ENCODE data around the gene BRDT. TPM values are rescaled to one million over a fixed set of nuclear protein-coding genes. Genes with fewer than 3 reads are reported as not detected.

Gene BRDT
- total RNA-seq, 4 donors from 2014 or later: not detected

GRCh38 chr1:91958926-91959325 lies 9.7 kb downstream of the BRDT start:
- DNase-seq (ENCODE audit: low spot score in 2 of 2): no peak
- WGBS, 2 donors: 83 to 89% methylated on average over 5 of the region's 5 CpGs
- TF ChIP-seq POLR2A (IDR thresholded peaks at IDR 0.05): no peak
- TF ChIP-seq, protein P1, sequence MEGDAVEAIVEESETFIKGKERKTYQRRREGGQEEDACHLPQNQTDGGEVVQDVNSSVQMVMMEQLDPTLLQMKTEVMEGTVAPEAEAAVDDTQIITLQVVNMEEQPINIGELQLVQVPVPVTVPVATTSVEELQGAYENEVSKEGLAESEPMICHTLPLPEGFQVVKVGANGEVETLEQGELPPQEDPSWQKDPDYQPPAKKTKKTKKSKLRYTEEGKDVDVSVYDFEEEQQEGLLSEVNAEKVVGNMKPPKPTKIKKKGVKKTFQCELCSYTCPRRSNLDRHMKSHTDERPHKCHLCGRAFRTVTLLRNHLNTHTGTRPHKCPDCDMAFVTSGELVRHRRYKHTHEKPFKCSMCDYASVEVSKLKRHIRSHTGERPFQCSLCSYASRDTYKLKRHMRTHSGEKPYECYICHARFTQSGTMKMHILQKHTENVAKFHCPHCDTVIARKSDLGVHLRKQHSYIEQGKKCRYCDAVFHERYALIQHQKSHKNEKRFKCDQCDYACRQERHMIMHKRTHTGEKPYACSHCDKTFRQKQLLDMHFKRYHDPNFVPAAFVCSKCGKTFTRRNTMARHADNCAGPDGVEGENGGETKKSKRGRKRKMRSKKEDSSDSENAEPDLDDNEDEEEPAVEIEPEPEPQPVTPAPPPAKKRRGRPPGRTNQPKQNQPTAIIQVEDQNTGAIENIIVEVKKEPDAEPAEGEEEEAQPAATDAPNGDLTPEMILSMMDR (IDR thresholded peaks at IDR 0.05): no peak
- intact Hi-C loops (cut with DNase I; ENCODE audit: low total_unique reads): no loop called here
- H3K4me3 ChIP-seq (ENCODE audit: low read depth, poor library complexity, severe bottlenecking): no peak overlapping the region

DNA sequence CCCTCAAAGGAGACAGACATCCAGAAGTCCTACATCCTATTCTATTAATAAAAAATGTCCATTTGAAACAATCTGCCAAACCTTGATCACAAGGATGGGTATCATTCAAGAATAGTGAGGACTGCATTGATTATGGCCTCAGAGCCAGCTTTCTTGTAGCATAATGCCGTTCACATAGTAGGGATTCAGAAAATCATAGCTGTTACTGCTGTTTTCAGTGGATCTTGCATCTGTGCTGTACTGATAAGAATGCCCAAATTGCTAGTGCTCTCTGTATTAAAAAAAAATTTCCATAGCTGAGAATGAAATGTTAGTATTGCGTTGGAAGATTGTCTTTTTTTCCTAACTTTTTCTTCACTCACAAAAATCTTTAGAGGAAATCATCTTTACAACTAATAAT lies 19.1 kb downstream of the BRDT start:
- intact Hi-C loops (cut with DNase I; ENCODE audit: low total_unique reads): no loop called here
- DNase-seq (ENCODE audit: low spot score in 2 of 2): no peak
- TF ChIP-seq, protein P1 (IDR thresholded peaks at IDR 0.05): no peak
- no peak for TF ChIP-seq POLR2A (IDR thresholded peaks at IDR 0.05)
- no peak overlapping the region for H3K4me3 ChIP-seq (ENCODE audit: low read depth, poor library complexity, severe bottlenecking)
- WGBS, 2 donors: 84 to 87% methylated on average over 2 of the region's 2 CpGs

GRCh38 chr1:91979383-91979782 lies 30.2 kb downstream of the BRDT start:
- WGBS, 2 donors: 91% methylated on average over 7 of the region's 7 CpGs
- no peak for DNase-seq (ENCODE audit: low spot score in 2 of 2)
- intact Hi-C loops (cut with DNase I; ENCODE audit: low total_unique reads): no loop called here
- TF ChIP-seq, protein P1 (IDR thresholded peaks at IDR 0.05): no peak
- no peak for TF ChIP-seq POLR2A (IDR thresholded peaks at IDR 0.05)
- no peak overlapping the region for H3K4me3 ChIP-seq (ENCODE audit: low read depth, poor library complexity, severe bottlenecking)

- 79 to 83% methylated on average over 3 of the region's 3 CpGs for WGBS, 2 donors
- DNase-seq (ENCODE audit: low spot score in 2 of 2): no peak
- intact Hi-C loops (cut with DNase I; ENCODE audit: low total_unique reads): no loop called here
- H3K4me3 ChIP-seq (ENCODE audit: low read depth, poor library complexity, severe bottlenecking): no peak overlapping the region
- TF ChIP-seq POLR2A (IDR thresholded peaks at IDR 0.05): no peak
- TF ChIP-seq, protein P1 (IDR thresholded peaks at IDR 0.05): no peak
Measured at GRCh38 chr1:91980663-91981062, 31.5 kb downstream of the BRDT start.

- no peak overlapping the region for H3K4me3 ChIP-seq (ENCODE audit: low read depth, poor library complexity, severe bottlenecking)
- intact Hi-C loops (cut with DNase I; ENCODE audit: low total_unique reads): no loop called here
- WGBS, 2 donors: 44 to 49% methylated on average over 1 of the region's 1 CpG
- TF ChIP-seq, protein P1 (IDR thresholded peaks at IDR 0.05): no peak
- no peak for TF ChIP-seq POLR2A (IDR thresholded peaks at IDR 0.05)
- no peak for DNase-seq (ENCODE audit: low spot score in 2 of 2)
Measured at GRCh38 chr1:91981996-91982609, 32.9 kb downstream of the BRDT start.

DNA sequence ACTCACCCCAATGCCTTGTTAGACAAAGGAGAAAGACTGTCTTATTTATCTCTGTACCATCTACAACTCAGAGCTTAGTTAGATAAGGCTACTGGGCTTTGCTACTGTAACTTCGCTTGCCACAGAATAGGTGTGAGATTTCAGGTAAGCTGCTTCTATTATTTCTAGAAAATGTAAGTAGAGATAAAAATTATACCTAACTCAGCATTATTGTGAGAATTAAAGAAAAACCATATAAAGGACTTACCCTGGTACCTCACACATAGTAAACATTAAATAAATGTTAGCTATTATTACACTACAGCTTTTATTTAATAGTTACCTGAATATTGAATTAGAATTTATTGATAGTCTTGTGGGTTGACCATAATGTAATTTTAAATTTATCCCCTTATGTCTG lies 44.1 kb downstream of the BRDT start:
- no peak overlapping the region for H3K4me3 ChIP-seq (ENCODE audit: low read depth, poor library complexity, severe bottlenecking)
- no peak for DNase-seq (ENCODE audit: low spot score in 2 of 2)
- 86 to 93% methylated on average over 1 of the region's 1 CpG for WGBS, 2 donors
- TF ChIP-seq, protein P1 (IDR thresholded peaks at IDR 0.05): no peak
- no peak for TF ChIP-seq POLR2A (IDR thresholded peaks at IDR 0.05)
- intact Hi-C loops (cut with DNase I; ENCODE audit: low total_unique reads): no loop called here
